HCT116 (cell line): ENCODE measurements around the gene PAX7. TPM values are rescaled to one million over a fixed set of nuclear protein-coding genes. Genes with fewer than 3 reads are reported as not detected.

ENCODE experiments used
- ATAC-seq: fragments of 200-7000 bp; cut with Tn5 transposase; 2 replicates; pipeline ENCODE4 v1.9.1; 2020; ENCODE audit warnings: mild to moderate bottlenecking, moderate library complexity
- BruUV-seq: library from RNA; stranded (reverse); fragments of 400-500 nt; replicated peaks from 2 replicates; lab custom pipeline; 2021; lab: Mats Ljungman, UMichigan
- CTCF ChIA-PET: fragments of 300-600 bp; sonication (Branson Sonifier 250); formaldehyde crosslinking; loops from one replicate; lab custom pipeline; 2021; ENCODE audit warnings: antibody characterized with exemption; lab: Charles Lee
- POLR2A ChIA-PET: fragments of 300-600, 350-600 bp; sonication (Branson Sonifier 250); formaldehyde crosslinking; loops from one replicate; lab custom pipeline; 2021; ENCODE audit warnings: antibody characterized with exemption; lab: Charles Lee
- RAD21 ChIA-PET, 2 experiments: fragments of 300-600 bp; sonication (Branson Sonifier 250); formaldehyde crosslinking; loops; one replicate each; lab custom pipeline; 2023; ENCODE audit warnings: low total read pairs in 2 of 2; ENCODE audit not compliant: uncharacterized antibody in 2 of 2, unreplicated experiment in 2 of 2, low non-redundant PET in 1 of 2; lab: Charles Lee
- DNase-seq: peaks from one replicate; pipeline ENCODE4 v3.0.0-alpha.2; 2010; ENCODE audit warnings: low read depth, low spot score
- H2AFZ ChIP-seq: fragments of 200-600 bp; shearing (Covaris generic), sonication (generic); 2 replicates; pipeline ENCODE4 v1.6.1; 2017; ENCODE audit warnings: low read depth, mixed run types, mixed read lengths, antibody characterized with exemption, low read length; ENCODE audit not compliant: poor library complexity, severe bottlenecking
- H3K27ac ChIP-seq: 2 replicates; pipeline ENCODE4 v1.5.1; 2012; ENCODE audit warnings: low read depth, low read length
- H3K27me3 ChIP-seq: fragments of 200-600 bp; sonication (generic); 2 replicates; pipeline ENCODE4 v1.6.1; 2016; ENCODE audit warnings: mixed run types, low read length, mixed read lengths; ENCODE audit not compliant: insufficient read depth
- H3K36me3 ChIP-seq, 2 experiments: fragments of 200-500 bp in 1 of 2; fragments of 200-600 bp in 1 of 2; sonication (Bioruptor generic) in 1 of 2; sonication (generic) in 1 of 2; 2 replicates each; pipeline versions ENCODE4 v1.5.1 to v1.6.1; 2014 to 2016; ENCODE audit warnings: low read length in 2 of 2, inconsistent platforms in 1 of 2, mixed read lengths in 1 of 2, mixed run types in 1 of 2; ENCODE audit not compliant: insufficient read depth in 2 of 2, control insufficient read depth in 1 of 2
- H3K4me1 ChIP-seq, 2 experiments: fragments of 200-600 bp in 1 of 2; sonication (generic) in 1 of 2; 2 replicates each; pipeline versions ENCODE4 v1.5.1 to v1.6.1; 2012 to 2017; ENCODE audit warnings: low read length in 2 of 2, inconsistent platforms in 1 of 2, mild to moderate bottlenecking in 1 of 2, mixed read lengths in 1 of 2, mixed run types in 1 of 2, moderate library complexity in 1 of 2; ENCODE audit not compliant: insufficient read depth in 2 of 2, control insufficient read depth in 1 of 2
- H3K4me2 ChIP-seq: fragments of 200-600 bp; sonication (generic); 2 replicates; pipeline ENCODE4 v1.6.1; 2017; ENCODE audit warnings: mixed run types, low read length, mixed read lengths
- H3K4me3 ChIP-seq, 2 experiments: fragments of 200-600 bp in 1 of 2; sonication (generic) in 1 of 2; replicated peaks in 1 of 2; 2 replicates each; pipeline ENCODE4 v1.5.1; 2011 to 2016; ENCODE audit warnings: low read length in 2 of 2, control low read depth in 1 of 2, low read depth in 1 of 2, mild to moderate bottlenecking in 1 of 2, mixed read lengths in 1 of 2, mixed run types in 1 of 2
- H3K79me2 ChIP-seq: fragments of 200-600 bp; sonication (generic); 2 replicates; pipeline ENCODE4 v1.6.1; 2017; ENCODE audit warnings: mild to moderate bottlenecking, mixed run types, low read length, moderate library complexity, mixed read lengths; ENCODE audit not compliant: insufficient read depth
- H3K9ac ChIP-seq: fragments of 200-600 bp; sonication (generic); 2 replicates; pipeline ENCODE4 v1.6.1; 2016; ENCODE audit warnings: low read length, mixed read lengths
- H3K9me2 ChIP-seq: fragments of 200-600 bp; sonication (generic), shearing (Covaris generic); 2 replicates; pipeline ENCODE4 v1.6.1; 2017; ENCODE audit warnings: mixed run types, mild to moderate bottlenecking, moderate library complexity; ENCODE audit not compliant: insufficient read depth
- H3K9me3 ChIP-seq, 2 experiments: fragments of 200-500 bp in 1 of 2; fragments of 200-600 bp in 1 of 2; sonication (Bioruptor generic) in 1 of 2; sonication (generic) in 1 of 2; 2 replicates each; pipeline ENCODE4 v1.6.1; 2014 to 2017; ENCODE audit warnings: low read length in 2 of 2, mixed read lengths in 2 of 2, inconsistent platforms in 1 of 2, low read depth in 1 of 2, mild to moderate bottlenecking in 1 of 2, mixed run types in 1 of 2, moderate library complexity in 1 of 2; ENCODE audit not compliant: control insufficient read depth in 1 of 2, insufficient read depth in 1 of 2
- H4K20me1 ChIP-seq: fragments of 200-600 bp; sonication (generic), shearing (Covaris generic); 2 replicates; pipeline ENCODE4 v1.6.1; 2017; ENCODE audit warnings: mixed run types, mild to moderate bottlenecking, moderate library complexity; ENCODE audit not compliant: insufficient read depth
- EGR1 ChIP-seq: IDR thresholded peaks from 2 replicates; pipeline ENCODE4 v1.6.1; 2012; ENCODE audit warnings: low read depth
- ELF1 ChIP-seq: IDR thresholded peaks from 2 replicates; pipeline ENCODE4 v1.6.1; 2012; ENCODE audit warnings: low read depth, borderline replicate concordance
- EZH2 ChIP-seq: fragments of 200-600 bp; sonication (generic); IDR thresholded peaks from 2 replicates; pipeline ENCODE4 v1.6.1; 2017; ENCODE audit warnings: antibody characterized with exemption, mixed run types
- EZH2phosphoT487 ChIP-seq: fragments of 200-600 bp; IDR thresholded peaks from 2 replicates; pipeline ENCODE4 v1.6.1; 2018; ENCODE audit warnings: antibody characterized with exemption, borderline replicate concordance
- JUND ChIP-seq: IDR thresholded peaks from 2 replicates; pipeline ENCODE4 v1.6.1; 2012
- MAX ChIP-seq: IDR thresholded peaks from 2 replicates; pipeline ENCODE4 v1.6.1; 2012
- POLR2A ChIP-seq: IDR thresholded peaks from 2 replicates; pipeline ENCODE4 v1.7.0; 2011; ENCODE audit warnings: borderline replicate concordance; ENCODE audit not compliant: insufficient read depth, insufficient read length; ENCODE audit errors: extremely low read depth
- POLR2AphosphoS5 ChIP-seq: IDR thresholded peaks from 2 replicates; pipeline ENCODE4 v1.6.1; 2011; ENCODE audit warnings: mild to moderate bottlenecking, low read depth, low read length, moderate library complexity
- RAD21 ChIP-seq: IDR thresholded peaks from 2 replicates; pipeline ENCODE4 v1.6.1; 2012; ENCODE audit warnings: low read depth, mild to moderate bottlenecking
- SIN3A ChIP-seq: IDR thresholded peaks from 2 replicates; pipeline ENCODE4 v1.6.1; 2012; ENCODE audit warnings: low read depth
- SP1 ChIP-seq: IDR thresholded peaks from 2 replicates; pipeline ENCODE4 v1.6.1; 2012; ENCODE audit warnings: low read depth
- TCF7L2 ChIP-seq: IDR thresholded peaks from 2 replicates; pipeline ENCODE4 v1.7.0; 2011; ENCODE audit warnings: borderline replicate concordance, inconsistent platforms; ENCODE audit not compliant: insufficient read depth, insufficient read length; ENCODE audit errors: extremely low read depth
- YY1 ChIP-seq: IDR thresholded peaks from 2 replicates; pipeline ENCODE4 v1.6.1; 2011; ENCODE audit warnings: low read length, low read depth, moderate library complexity, mild to moderate bottlenecking; ENCODE audit not compliant: insufficient replicate concordance; ENCODE audit errors: extremely low read depth
- ZBTB33 ChIP-seq: IDR thresholded peaks from 2 replicates; pipeline ENCODE4 v1.6.1; 2011; ENCODE audit warnings: mild to moderate bottlenecking, low read length, moderate library complexity; ENCODE audit not compliant: insufficient replicate concordance; ENCODE audit errors: extremely low read depth
- ZFX ChIP-seq: fragments of 450-650 bp; IDR thresholded peaks from 2 replicates; pipeline ENCODE4 v1.6.1; 2017
- ZNF274 ChIP-seq: fragments of 200-500 bp; sonication (Bioruptor generic); IDR thresholded peaks from 2 replicates; pipeline ENCODE4 v1.6.1; 2014; ENCODE audit warnings: mild to moderate bottlenecking, low read depth, low read length, inconsistent platforms
- intact Hi-C: fragments of 100-400 bp; cut with micrococcal nuclease; formaldehyde crosslinking; loops from 2 replicates; pipeline ENCODE4 v1.10.0; 2022
- total RNA-seq: library from RNA; stranded (reverse); gene quantifications from one replicate; pipeline ENCODE4 v1.2.1, GENCODE V29; 2021; ENCODE audit not compliant: unreplicated experiment

Gene PAX7
- total RNA-seq, 1 experiment from 2014 or later = not detected

- intact Hi-C loops = no loop called here
- no TSS peak for BruUV-seq
- CTCF ChIA-PET = no interaction called here
Observed at GRCh38 chr1:18701183-18701582, 70.5 kb downstream of the PAX7 start.

DNA sequence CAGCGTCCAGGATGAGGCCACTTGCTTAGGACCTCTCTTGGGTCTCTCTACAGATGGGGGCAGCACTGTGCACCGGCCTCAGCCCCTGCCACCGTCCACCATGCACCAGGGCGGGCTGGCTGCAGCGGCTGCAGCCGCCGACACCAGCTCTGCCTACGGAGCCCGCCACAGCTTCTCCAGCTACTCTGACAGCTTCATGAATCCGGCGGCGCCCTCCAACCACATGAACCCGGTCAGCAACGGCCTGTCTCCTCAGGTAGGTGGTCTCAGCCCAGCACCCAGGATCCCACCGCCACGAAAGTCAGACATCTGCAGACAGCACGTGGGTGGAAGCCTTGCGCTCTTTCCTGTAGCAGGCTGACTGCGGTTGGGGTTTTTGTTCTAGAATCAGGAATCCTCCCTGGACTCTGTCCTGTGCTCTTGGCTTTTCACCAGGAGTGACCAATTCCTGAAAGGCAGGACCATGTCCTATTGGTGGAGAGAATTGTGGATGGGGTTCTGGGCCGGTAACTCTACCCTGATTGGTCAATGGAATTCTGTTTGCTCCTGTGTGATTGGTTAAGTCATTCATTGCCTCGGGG lies 72.5 kb downstream of the PAX7 start:
- H3K4me3 ChIP-seq = no peak overlapping the region
- peak; percentile 80 for ATAC-seq
- TF ChIP-seq EZH2phosphoT487 = no peak
- no peak for TF ChIP-seq POLR2AphosphoS5
- TF ChIP-seq EZH2 = no peak
- no peak for TF ChIP-seq EGR1
- no peak for TF ChIP-seq ZNF274
- no peak for TF ChIP-seq ZBTB33
- TF ChIP-seq JUND = no peak
- TF ChIP-seq TCF7L2 = no peak
- no peak for TF ChIP-seq RAD21
- TF ChIP-seq SP1 = no peak
- no peak for TF ChIP-seq YY1
- TF ChIP-seq SIN3A = no peak
- no peak overlapping the region for H3K4me2 ChIP-seq
- CTCF ChIA-PET = no interaction called here
- DNase-seq = peak; percentile 32
- no peaks in the 10 kb centered on the region for H3K9me3 ChIP-seq
- no peak overlapping the region for H3K9ac ChIP-seq
- POLR2A ChIA-PET = no interaction called here
- no peaks in the 10 kb centered on the region for H4K20me1 ChIP-seq
- H3K9me2 ChIP-seq = no peaks in the 10 kb centered on the region
- H2AFZ ChIP-seq = no peak overlapping the region
- RAD21 ChIA-PET = no interaction called here
- no peaks in the 10 kb centered on the region for H3K79me2 ChIP-seq
- peaks cover 0 to 6% of the 10 kb centered on the region in 2 experiments; a peak in 2 of 4 replicates for H3K4me1 ChIP-seq
- H3K27ac ChIP-seq = no peak overlapping the region
- BruUV-seq = no TSS peak
- no peaks in the 10 kb centered on the region for H3K36me3 ChIP-seq
- H3K27me3 ChIP-seq = peaks cover 11% of the 10 kb centered on the region
- intact Hi-C loops = no loop called here

More at GRCh38 chr1:18701183-18701582, 70.5 kb downstream of the PAX7 start:
- H3K4me3 ChIP-seq = no peak overlapping the region
- no peak overlapping the region for H3K27ac ChIP-seq
- H3K27me3 ChIP-seq = peaks cover 24% of the 10 kb centered on the region
- POLR2A ChIA-PET = no interaction called here
- RAD21 ChIA-PET = no interaction called here
- no peaks in the 10 kb centered on the region for H3K36me3 ChIP-seq
- DNase-seq = no peak
- TF ChIP-seq POLR2A (no peak), MAX (no peak), ELF1 (no peak), ZFX (no peak)
- TF ChIP-seq, all 23 proteins: peak for 0
- no peaks in the 10 kb centered on the region for H4K20me1 ChIP-seq
- ATAC-seq = no peak
- peaks cover 0 to 6% of the 10 kb centered on the region in 2 experiments; a peak in 2 of 4 replicates for H3K4me1 ChIP-seq
- H3K9me2 ChIP-seq = no peaks in the 10 kb centered on the region
- no peaks in the 10 kb centered on the region for H3K9me3 ChIP-seq
- H3K79me2 ChIP-seq = no peaks in the 10 kb centered on the region
- no peak overlapping the region for H3K9ac ChIP-seq
- H2AFZ ChIP-seq = no peak overlapping the region
- no peak overlapping the region for H3K4me2 ChIP-seq
